Activated T-cell treated with anti-CD3 and anti-CD28 coated beads, Interleukin-2, amount 50 U/mL, for 72 hours (primary cell): ENCODE results near the gene RFC5. TPM values are rescaled to one million over a fixed set of nuclear protein-coding genes. Genes with fewer than 3 reads are reported as not detected.
"Not testable (repeated sequence)": the region's sequence is repeated elsewhere in the genome, so short reads cannot be mapped to it uniquely, and the experiment has no call there.

Source experiments
- ATAC-seq, 2 donors: fragments of 150-1000 bp; cut with Tn5 transposase; replicated peaks in 1 of 2; 2 replicates each; pipeline ENCODE4 v1.10.0; 2021; ENCODE audit warnings: moderate library complexity in 2 of 2, mild to moderate bottlenecking in 1 of 2
- DNase-seq, 2 donors: peaks; one replicate each; pipeline ENCODE4 v3.0.0; 2021 to 2022; ENCODE audit warnings: mixed read lengths in 1 of 2
- H3K27ac Mint-ChIP-seq: one replicate; pipeline ENCODE4 v1.8.0; 2022; ENCODE audit warnings: mild to moderate bottlenecking, moderate library complexity, mixed read lengths
- H3K27me3 Mint-ChIP-seq: one replicate; pipeline ENCODE4 v1.8.0; 2022; ENCODE audit warnings: low read depth, mixed read lengths
- H3K36me3 Mint-ChIP-seq, 2 donors: one replicate each; pipeline ENCODE4 v1.8.0; 2022; ENCODE audit warnings: mixed read lengths in 2 of 2, mild to moderate bottlenecking in 1 of 2; ENCODE audit not compliant: insufficient read depth in 2 of 2
- H3K4me1 Mint-ChIP-seq: one replicate; pipeline ENCODE4 v1.8.0; 2022; ENCODE audit warnings: low read depth, mixed read lengths
- H3K4me3 Mint-ChIP-seq, 2 donors: one replicate each; pipeline ENCODE4 v1.8.0; 2022; ENCODE audit warnings: mild to moderate bottlenecking in 2 of 2, mixed read lengths in 2 of 2, moderate library complexity in 2 of 2
- H3K9me3 Mint-ChIP-seq, 2 donors: one replicate each; pipeline ENCODE4 v1.8.0; 2022; ENCODE audit warnings: mixed read lengths in 2 of 2
- total RNA-seq, 2 donors: library from RNA; stranded (reverse); gene quantifications; one replicate each; pipeline ENCODE4 v1.2.3, GENCODE V29; 2022

The RFC5 gene
- total RNA-seq, 2 donors from 2014 or later: 43.3 to 56.6 TPM

DNA sequence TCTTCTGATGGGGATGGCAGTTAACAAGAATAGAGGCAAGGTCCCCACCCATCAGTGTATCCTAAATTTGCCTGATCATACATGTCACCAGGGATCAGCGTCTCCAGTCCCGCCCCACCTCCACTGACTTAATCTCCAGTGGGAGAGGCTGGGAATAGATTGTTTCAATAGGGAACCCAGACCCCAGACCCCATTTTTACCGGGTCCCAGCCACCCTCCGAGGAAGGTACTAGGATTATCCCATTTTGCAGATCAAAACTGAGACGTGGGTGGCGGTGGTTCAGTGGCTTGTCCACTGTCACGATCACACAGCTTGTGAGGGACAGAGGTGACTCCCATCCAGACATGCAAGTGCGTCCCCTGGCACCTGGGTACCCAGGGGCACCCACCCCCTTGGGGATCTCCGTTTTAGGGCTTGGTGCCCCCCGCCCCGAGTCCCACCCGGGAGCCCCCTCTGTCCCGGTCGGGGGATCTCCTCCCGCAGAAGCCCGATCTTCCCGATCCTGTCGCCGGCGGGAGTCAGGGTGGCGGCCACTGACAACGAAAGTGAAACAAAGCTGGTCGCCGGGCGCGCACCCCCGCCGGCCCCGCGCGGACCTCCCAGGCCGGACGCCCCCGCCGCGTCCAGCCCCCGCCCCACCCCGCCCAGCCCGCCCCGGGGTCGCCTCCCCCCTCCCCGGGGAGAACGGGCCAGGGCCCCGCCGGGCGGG, 44.0 kb downstream of the RFC5 start:
- Mint-ChIP-seq H3K27ac (peak overlapping the region; percentile 94), H3K27me3 (peaks cover 2% of the 10 kb centered on the region), H3K4me1 (peaks cover 53% of the 10 kb centered on the region), H3K9me3 (no peaks in the 10 kb centered on the region), H3K36me3 (peaks cover 8 to 12% of the 10 kb centered on the region in 2 donors), H3K4me3 (peak overlapping the region; percentile 83 to 87)
- DNase-seq (peak; percentile 37 to 58), ATAC-seq (peak; percentile 27 to 55)

- H3K4me3 Mint-ChIP-seq: peak within 1 kb of the TSS; percentile 89 to 94
- peaks cover 8 to 12% of the 10 kb centered on the region in 2 donors for H3K36me3 Mint-ChIP-seq
- peaks cover 6% of the 10 kb centered on the region for H3K27me3 Mint-ChIP-seq
- ATAC-seq (peak; percentile 57 to 64), DNase-seq (peak; percentile 68 to 76)
- H3K4me1 Mint-ChIP-seq: peaks cover 50% of the 10 kb centered on the region
- H3K27ac Mint-ChIP-seq: peak within 1 kb of the TSS; percentile 98
- no peaks in the 10 kb centered on the region for H3K9me3 Mint-ChIP-seq
These were observed 44.7 kb downstream of the RFC5 start, which contains the start of gene WSB2 for GRCh38 chr12:118061011-118061872. Gene WSB2, minus strand, starts transcription at chr12:118061179. Its CDS starts 131 bp downstream, at chr12:118061048.

DNA sequence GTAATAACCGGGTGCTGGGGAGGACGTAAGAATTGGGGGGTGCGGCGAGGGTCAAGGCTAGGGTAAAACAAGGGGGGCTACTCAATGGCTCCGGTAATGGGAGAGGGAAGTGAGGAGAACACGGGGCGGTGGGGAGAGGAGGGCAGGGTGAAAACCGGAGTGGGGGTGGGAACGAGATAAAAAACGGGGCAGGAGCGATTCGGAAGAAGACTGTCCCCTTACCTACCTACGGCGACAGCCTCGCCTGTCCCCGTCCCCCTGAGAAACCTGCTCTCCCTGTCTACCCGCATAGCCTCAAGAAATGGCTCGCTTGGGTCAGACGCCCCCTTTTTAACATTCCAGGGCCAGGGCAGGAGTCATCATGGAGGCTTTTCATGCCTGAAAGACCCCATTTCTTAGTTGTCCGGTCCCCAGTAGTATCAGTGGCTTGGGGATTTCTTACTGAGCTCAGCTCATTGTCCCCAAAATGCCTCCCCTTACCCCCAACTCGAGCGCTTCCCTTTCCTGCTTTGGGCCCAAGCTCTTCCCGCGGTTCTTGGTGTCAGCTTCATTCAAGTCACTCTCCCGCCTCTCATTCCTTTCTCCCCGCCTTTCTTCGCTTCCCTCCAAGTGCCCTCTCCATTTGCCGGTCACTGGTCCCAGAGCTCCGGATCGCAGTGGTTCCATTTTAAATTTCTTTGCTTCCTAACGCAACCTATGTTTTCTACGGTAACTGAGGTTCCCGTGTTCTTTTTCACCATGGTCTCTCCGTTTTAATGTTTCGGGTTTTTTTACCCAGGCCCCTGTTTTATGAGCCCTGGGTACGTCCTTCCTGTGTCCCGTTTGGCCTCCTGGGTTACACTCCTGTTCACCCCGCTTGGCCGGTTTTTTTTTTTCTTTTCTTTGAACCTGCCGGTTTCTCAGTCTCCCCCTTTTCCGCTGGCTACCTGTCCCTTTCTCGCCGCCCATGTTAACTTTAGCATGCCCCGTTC, 45.7 kb downstream of the RFC5 start:
- Mint-ChIP-seq H3K27ac (peak overlapping the region; percentile 98), H3K4me1 (peaks cover 49% of the 10 kb centered on the region), H3K27me3 (peaks cover 13% of the 10 kb centered on the region), H3K9me3 (no peaks in the 10 kb centered on the region), H3K36me3 (peaks cover 8 to 12% of the 10 kb centered on the region in 2 donors), H3K4me3 (peak overlapping the region; percentile 89 to 94)
- DNase-seq (peak in 1 of 2 donors; percentile 29), ATAC-seq (peak; percentile 14 to 17)

DNA sequence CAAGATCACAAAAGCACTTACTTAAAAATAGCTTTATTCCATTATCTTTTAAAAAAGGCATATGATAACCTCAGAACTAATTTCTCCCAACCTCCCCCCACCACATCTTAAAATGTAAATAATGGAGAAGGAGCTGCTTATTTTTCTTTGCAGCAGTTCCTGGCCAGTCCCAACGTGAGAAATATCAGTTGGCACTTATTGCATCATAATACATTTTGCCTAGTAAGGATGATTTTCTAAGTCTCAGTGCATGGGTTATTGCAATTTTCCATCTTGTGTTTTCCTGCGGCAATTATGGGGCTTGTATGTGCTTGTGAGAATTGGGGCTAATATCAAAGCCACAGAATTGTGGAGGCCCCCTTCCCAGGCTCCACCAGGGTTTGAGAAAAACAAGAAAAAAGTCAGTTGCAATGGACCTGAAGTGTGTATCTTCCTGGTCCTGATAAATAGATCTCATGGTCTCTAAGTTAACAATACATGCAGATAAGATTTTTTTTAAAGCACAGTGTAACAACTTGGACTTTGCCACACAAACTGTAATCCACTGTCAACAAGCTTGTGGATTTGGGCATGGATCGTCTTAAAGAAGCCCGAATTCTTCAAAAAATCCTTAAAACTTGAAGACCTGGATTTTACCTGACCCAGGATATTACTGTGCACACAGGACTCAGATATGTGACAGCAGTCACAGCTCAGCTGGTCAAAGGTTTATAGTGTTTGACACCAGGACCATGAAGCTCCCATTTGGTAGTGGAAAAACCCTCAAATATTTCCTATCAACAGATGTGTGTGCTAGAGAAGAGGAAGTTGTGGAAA, 47.3 kb downstream of the RFC5 start:
- ATAC-seq: no peak
- H3K27ac Mint-ChIP-seq: peak overlapping the region; percentile 70

DNA sequence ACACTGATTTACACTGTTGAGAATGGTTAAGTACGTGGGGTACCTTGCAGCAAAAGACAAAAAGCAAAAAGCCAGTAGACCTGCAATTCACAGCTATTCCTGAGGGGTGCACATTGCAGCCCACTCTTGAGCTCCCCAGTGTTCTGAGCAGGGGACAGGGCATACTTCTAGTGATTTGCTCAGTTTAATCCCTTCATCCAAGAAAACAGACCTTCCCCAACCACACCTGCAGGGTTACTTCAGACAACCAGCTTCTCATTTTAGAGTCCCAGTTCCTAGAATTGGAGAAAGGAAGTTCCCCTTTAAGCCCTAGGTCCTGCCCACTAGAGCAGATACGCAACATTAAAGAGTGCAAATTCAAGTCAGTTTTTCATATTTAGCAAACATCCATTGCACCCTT, 48.1 kb downstream of the RFC5 start:
- peak; percentile 43 to 53 for ATAC-seq
- H3K4me3 Mint-ChIP-seq: peak overlapping the region; percentile 52 to 73
- peak in 1 of 2 donors; percentile 22 for DNase-seq
- H3K9me3 Mint-ChIP-seq: no peaks in the 10 kb centered on the region
- peak overlapping the region; percentile 70 for H3K27ac Mint-ChIP-seq
- H3K36me3 Mint-ChIP-seq: peaks cover 8 to 12% of the 10 kb centered on the region in 2 donors
- peaks cover 44% of the 10 kb centered on the region for H3K4me1 Mint-ChIP-seq
- peaks cover 23% of the 10 kb centered on the region for H3K27me3 Mint-ChIP-seq

More for the DNA sequence above, 47.3 kb downstream of the RFC5 start:
- H3K9me3 Mint-ChIP-seq: no peaks in the 10 kb centered on the region
- peak overlapping the region; percentile 89 to 94 for H3K4me3 Mint-ChIP-seq
- DNase-seq: no peak
- peaks cover 8 to 12% of the 10 kb centered on the region in 2 donors for H3K36me3 Mint-ChIP-seq
- H3K4me1 Mint-ChIP-seq: peaks cover 52% of the 10 kb centered on the region
- H3K27me3 Mint-ChIP-seq: peaks cover 23% of the 10 kb centered on the region

GRCh38 chr12:118065380-118065779, 48.9 kb downstream of the RFC5 start:
- Mint-ChIP-seq H3K9me3 (no peaks in the 10 kb centered on the region), H3K27me3 (peaks cover 23% of the 10 kb centered on the region)
- no peak for ATAC-seq

DNA sequence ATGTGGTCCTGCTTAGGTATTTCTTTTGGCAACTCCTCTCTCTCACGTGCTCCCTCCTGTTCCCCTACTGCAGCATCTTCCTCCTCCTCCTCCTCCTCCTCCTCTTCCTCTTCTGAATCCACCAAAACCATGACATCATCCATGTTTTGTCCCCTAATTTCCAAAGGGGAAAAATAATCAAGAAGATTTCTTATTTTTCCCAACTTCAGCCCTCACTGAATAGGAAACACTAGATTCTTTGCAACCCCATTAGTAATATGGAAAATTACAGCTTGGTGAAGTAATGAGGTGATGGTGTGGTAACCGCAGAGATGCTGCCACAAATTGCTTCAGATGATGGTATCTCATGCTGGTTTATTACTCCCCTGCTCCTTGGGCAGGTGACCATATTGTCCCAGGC, 51.9 kb downstream of the RFC5 start:
- ATAC-seq: no peak
- H3K27me3 Mint-ChIP-seq: peaks cover 23% of the 10 kb centered on the region
- no peaks in the 10 kb centered on the region for H3K36me3 Mint-ChIP-seq
- peaks cover 29% of the 10 kb centered on the region for H3K4me1 Mint-ChIP-seq
- H3K9me3 Mint-ChIP-seq: no peaks in the 10 kb centered on the region
- no peak overlapping the region for H3K4me3 Mint-ChIP-seq
- DNase-seq: no peak
- peak overlapping the region; percentile 20 for H3K27ac Mint-ChIP-seq

More at GRCh38 chr12:118065380-118065779, 48.9 kb downstream of the RFC5 start:
- Mint-ChIP-seq H3K4me1 (peaks cover 37% of the 10 kb centered on the region), H3K27ac (no peak overlapping the region), H3K4me3 (peak overlapping the region; percentile 43 to 73), H3K36me3 (peaks cover 7 to 12% of the 10 kb centered on the region in 2 donors)
- DNase-seq: no peak

- no peak for ATAC-seq
These were observed 54.1 kb downstream of the RFC5 start for GRCh38 chr12:118070650-118071049.

GRCh38 chr12:118073768-118074167, 57.3 kb downstream of the RFC5 start:
- no peak overlapping the region for H3K27ac Mint-ChIP-seq
- H3K9me3 Mint-ChIP-seq: no peaks in the 10 kb centered on the region
- H3K36me3 Mint-ChIP-seq: no peaks in the 10 kb centered on the region
- H3K4me3 Mint-ChIP-seq: no peak overlapping the region
- H3K27me3 Mint-ChIP-seq: no peaks in the 10 kb centered on the region
- no peaks in the 10 kb centered on the region for H3K4me1 Mint-ChIP-seq
- ATAC-seq (no peak), DNase-seq (no peak)

More at GRCh38 chr12:118070650-118071049, 54.1 kb downstream of the RFC5 start:
- no peak for DNase-seq
- H3K36me3 Mint-ChIP-seq: no peaks in the 10 kb centered on the region
- no peak overlapping the region for H3K4me3 Mint-ChIP-seq
- no peak overlapping the region for H3K27ac Mint-ChIP-seq
- H3K27me3 Mint-ChIP-seq: peaks cover 20% of the 10 kb centered on the region
- H3K9me3 Mint-ChIP-seq: no peaks in the 10 kb centered on the region
- H3K4me1 Mint-ChIP-seq: peaks cover 8% of the 10 kb centered on the region

DNA sequence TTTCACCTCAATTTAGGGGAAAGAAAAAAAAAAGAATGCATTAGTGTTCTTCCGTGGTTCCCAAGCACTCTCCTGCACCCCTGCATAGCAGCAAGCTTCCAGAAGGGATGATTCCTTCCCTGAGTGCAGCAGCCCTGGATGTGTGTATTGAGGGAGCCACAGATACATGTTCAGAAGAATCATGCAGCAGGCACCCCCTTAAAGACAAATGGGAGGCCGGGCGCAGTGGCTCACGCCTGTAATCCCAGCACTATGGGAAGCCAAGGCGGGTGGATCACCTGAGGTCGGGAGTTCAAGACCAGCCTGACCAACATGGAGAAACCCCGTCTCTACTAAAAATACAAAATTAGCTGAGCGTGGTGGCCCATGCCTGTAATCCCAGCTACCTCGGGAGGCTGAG, 65.0 kb downstream of the RFC5 start:
- not testable (repeated sequence) for H3K4me3 Mint-ChIP-seq, H3K36me3 Mint-ChIP-seq

More for the DNA sequence above, 65.0 kb downstream of the RFC5 start:
- ATAC-seq, H3K27ac Mint-ChIP-seq, H3K4me1 Mint-ChIP-seq, DNase-seq, H3K9me3 Mint-ChIP-seq, H3K27me3 Mint-ChIP-seq: not testable (repeated sequence)
